HG02938 (cell line): Measurements from ENCODE around the gene TMEM87B.
"Not testable (repeated sequence)": the region's sequence is repeated elsewhere in the genome, so short reads cannot be mapped to it uniquely, and the experiment has no call there.

Experiments
- ATAC-seq: cut with Tn5 transposase; IDR thresholded peaks from one replicate; pipeline ENCODE4 v1.9.1; 2021; ENCODE audit warnings: mild to moderate bottlenecking, moderate library complexity; ENCODE audit not compliant: unreplicated experiment

TMEM87B gene

DNA sequence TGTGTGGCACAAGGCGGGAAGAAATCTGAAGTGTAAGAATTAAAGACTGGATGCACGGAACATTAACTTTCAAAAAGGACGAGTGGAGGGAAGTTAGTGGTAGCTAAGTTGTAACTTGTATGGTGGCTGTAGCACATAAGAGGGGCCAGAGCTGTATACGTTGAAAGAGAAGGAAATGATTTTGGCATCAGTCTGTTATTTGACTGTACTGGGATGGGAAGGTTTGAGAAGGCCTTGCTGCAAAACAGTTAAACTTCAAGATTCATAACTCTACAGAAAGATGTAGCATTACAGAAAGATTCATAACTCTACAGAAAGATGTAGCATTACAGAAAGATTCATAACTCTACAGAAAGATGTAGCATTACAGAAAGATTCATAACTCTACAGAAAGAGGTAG, 58.3 kb downstream of the TMEM87B start:
- ATAC-seq = not testable (repeated sequence)

DNA sequence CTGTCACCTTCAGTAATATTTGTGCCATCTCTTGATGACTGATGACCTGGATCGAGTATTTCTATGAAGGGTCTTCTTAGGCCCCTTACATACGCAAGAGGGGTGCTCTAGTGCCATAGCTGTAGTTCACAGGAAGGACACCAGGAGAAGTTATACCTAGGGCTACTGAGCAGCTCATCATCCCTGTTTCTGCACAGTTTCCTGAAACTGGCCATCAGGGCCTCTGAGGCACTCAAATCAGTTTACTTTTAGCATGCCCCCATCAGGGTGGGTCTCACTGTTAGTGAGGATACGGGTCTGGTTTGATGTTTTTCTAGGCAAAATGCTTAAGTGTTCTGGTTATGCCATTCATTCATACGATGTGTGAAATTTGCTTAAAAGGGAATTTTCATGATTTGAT, 63.1 kb downstream of the TMEM87B start:
- no peak for ATAC-seq

GRCh38 chr2:112121682-112122254, 66.7 kb downstream of the TMEM87B start:
- no peak for ATAC-seq

- ATAC-seq = no peak
Measured at GRCh38 chr2:112129060-112129459, 74.0 kb downstream of the TMEM87B start.

- no peak for ATAC-seq
Measured at GRCh38 chr2:112133344-112133743, 78.3 kb downstream of the TMEM87B start.

- ATAC-seq = no peak
Measured at GRCh38 chr2:112134120-112134519, 79.1 kb downstream of the TMEM87B start.

GRCh38 chr2:112136096-112136495, 81.0 kb downstream of the TMEM87B start:
- ATAC-seq = no peak

- no peak for ATAC-seq
Measured at GRCh38 chr2:112137516-112138158, 82.6 kb downstream of the TMEM87B start.

DNA sequence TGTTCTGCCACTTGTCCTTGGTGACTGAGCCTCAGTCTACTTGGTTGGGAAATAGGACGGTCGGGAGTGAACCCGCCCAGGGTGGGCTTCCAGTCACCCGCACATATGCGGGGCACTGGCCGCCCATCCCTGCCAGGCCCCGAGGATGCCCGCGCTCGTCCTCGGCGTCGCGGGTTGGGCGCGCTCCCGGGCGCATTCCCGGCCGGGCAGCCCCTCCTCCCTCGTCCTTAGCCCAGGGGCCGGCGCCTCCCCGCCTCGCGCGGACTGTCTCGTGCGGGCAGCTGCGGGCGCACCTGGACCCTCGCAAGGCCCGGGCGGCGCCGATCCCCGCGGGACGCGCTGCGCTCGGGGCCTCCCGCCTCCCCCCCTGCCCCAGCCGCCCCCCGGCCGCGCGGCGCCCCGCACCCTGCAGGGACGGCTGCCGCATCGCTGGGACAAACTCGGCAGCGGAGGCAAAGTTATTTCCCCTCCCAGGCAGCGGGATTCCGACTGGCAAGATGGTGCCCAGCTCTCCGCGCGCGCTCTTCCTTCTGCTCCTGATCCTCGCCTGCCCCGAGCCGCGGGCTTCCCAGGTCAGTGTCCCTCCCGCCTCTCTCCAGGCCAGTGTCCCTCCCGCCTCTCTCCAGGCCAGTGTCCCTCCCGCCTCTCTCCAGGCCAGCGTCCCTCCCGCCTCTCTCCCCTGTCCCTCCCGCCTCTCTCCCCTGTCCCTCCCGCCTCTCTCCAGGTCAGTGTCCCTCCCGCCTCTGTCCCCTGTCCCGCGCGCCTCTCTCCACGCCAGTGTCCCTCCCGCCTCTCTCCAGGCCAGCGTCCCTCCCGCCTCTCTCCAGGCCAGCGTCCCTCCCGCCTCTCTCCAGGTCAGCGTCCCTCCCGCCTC, 83.3 kb downstream of the TMEM87B start, which contains the start of gene FBLN7:
Gene FBLN7, plus strand, starts transcription at position 227 of the 874 bp plus-strand sequence. Its CDS starts 271 bp downstream, at position 498.
- ATAC-seq = no peak

GRCh38 chr2:112139033-112139614, 84.1 kb downstream of the TMEM87B start:
- not testable (repeated sequence) for ATAC-seq

DNA sequence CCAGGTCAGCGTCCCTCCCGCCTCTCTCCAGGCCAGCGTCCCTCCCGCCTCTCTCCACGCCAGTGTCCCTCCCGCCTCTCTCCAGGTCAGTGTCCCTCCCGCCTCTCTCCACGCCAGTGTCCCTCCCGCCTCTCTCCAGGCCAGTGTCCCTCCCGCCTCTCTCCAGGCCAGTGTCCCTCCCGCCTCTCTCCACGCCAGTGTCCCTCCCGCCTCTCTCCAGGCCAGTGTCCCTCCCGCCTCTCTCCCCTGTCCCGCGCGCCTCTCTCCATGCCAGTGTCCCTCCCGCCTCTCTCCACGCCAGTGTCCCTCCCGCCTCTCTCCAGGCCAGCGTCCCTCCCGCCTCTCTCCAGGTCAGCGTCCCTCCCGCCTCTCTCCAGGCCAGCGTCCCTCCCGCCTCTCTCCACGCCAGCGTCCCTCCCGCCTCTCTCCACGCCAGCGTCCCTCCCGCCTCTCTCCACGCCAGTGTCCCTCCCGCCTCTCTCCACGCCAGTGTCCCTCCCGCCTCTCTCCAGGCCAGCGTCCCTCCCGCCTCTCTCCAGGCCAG, 84.7 kb downstream of the TMEM87B start:
- not testable (repeated sequence) for ATAC-seq

DNA sequence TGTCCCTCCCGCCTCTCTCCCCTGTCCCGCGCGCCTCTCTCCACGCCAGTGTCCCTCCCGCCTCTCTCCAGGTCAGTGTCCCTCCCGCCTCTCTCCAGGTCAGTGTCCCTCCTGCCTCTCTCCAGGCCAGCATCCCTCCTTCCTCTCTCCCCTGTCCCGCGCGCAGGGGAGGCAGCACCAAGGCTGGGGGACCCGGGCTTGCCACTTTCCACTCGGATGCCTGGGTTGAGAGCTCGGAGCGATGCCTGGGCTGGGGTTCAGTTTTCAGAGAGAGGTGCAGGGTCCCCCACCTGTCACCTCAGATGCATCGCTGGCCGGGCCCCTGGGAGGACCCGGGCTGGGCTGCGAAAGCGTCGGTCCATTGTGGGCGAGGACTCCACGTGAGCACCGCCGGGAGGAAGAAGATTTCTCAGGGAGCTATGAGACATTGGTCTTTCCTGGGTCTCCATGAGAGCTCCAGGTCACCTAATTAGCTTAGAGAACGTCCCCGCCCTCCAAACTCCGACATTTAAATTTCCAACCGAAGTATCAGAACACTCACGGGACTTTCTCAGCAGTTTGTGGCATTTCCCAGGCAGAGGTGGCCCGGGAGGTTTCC, 85.2 kb downstream of the TMEM87B start:
- ATAC-seq = no peak

DNA sequence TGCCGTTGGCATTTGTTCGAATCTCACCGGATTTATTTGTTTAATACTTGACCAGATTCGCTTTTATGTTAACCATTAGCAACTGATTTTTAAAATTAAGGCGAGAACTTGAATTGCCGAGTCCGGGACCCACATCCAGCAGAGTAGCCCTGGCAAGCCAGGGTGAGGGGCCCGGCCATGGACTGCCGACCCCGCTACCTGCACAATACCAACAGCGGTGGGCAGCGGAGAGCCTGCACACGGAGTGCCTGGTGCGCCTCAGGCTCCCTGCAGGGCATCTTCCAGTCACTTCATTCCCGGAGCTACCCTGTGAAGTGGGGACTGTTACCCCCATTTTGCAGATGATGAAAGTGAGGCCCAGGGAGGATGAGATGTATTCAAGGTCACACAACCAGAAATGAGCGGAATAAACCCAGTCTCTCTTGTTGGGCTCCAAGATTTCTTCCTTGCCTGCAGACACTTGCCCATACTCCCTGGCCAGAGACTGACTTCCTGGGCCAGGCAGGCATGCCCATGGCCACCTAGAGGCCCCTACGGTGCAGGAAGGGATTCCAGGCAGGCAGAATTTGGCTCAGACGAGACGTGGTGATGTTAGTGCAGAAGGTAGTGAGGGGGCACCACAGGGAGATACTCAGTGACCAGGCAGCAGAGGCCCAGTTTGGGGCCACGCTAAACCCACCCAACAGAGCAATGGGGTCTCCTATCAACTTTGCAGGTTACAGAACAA, 86.0 kb downstream of the TMEM87B start:
- no peak for ATAC-seq

- ATAC-seq = no peak
Measured at GRCh38 chr2:112141626-112142007, 86.5 kb downstream of the TMEM87B start.

DNA sequence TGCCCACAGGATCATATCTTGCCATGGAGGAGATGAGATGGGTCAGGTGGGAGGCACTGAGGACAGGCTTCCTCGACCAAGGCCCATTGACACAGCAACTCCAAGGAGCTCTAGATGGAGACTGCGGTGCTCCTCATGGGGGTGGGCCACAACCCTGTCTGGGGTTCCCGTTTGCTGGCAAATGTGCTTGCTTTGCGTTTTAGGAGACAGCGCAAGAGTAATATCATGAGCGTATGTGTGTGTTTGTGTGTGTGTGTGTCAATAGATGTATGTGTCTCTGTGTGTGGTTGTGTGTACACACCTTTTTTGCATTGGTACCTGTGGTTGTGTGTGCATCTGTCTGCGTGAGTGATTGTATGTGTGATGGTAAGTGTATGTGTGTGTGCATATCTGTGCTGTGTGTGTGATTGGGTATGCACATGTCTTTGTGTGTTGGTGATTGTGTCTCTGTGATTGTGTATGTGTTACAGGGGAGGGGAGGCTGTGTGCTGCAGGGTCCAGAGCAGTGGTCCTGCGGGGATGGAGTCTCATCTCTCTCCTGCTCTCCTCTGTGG, 87.5 kb downstream of the TMEM87B start:
- no peak for ATAC-seq

- ATAC-seq = no peak
Measured at GRCh38 chr2:112143150-112143549, 88.1 kb downstream of the TMEM87B start.

- no peak for ATAC-seq
Measured at GRCh38 chr2:112144966-112145365, 89.9 kb downstream of the TMEM87B start.

DNA sequence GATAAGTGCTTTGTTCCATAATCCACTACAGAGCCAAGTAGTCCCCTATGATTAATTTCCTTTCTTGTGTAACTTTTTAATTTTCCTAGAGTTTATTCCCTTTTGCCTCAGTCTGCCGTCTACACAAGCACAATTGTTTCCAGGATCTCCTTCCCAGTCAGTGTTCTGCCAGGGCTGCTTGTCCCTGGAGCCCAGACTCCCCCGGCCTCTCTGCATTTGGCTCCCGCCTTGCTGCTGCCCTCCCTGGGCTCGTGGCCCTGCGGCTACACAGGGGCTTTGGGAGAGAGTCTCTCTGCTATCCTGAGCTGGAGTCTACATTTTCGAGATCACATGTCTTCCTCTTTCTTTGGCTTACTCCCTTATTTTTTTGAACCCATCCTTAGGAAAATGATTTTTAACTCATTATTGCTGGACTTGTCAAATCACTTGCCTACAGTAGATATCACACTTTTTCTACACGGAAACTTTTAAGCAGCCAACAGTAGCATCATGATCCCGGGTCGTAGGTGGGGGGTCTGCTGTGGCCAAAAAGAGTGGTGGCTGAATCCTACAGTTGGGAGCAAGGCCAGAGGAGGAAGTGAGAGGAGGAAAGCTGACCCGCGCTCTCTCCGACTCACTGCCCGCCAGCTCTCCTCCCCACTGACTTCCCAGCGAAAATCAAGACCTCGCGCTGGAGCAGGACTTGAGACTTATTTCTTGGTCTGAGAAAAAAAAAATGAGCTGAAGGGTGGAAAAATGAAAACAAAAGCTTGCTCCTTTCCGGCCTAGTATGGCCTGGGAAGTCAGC, 92.5 kb downstream of the TMEM87B start:
- ATAC-seq = no peak

GRCh38 chr2:112148477-112148876, 93.4 kb downstream of the TMEM87B start:
- ATAC-seq = no peak
